ENCODE data around the gene MYL12A. TPM values are rescaled to one million over a fixed set of nuclear protein-coding genes. Genes with fewer than 3 reads are reported as not detected.

The MYL12A gene
- total and polyA plus RNA-seq, 2 of the 13 experiments (the other 11 are each of a cell fraction or from before 2014, with no cell fraction given) = 261 to 277 TPM

- no peak for TF ChIP-seq ZNF598 (CRISPR knock-in tag; IDR thresholded peaks at IDR 0.05; ENCODE audit: borderline replicate concordance)
- no peak; the same call in 1 of the 2 replicates for TF ChIP-seq ZSCAN21 (CRISPR knock-in tag; IDR thresholded peaks at IDR 0.05; ENCODE audit: borderline replicate concordance)
- TF ChIP-seq ZNF33B (CRISPR knock-in tag; IDR thresholded peaks at IDR 0.05) = no peak
- no peak for TF ChIP-seq TRIM22 (IDR thresholded peaks at IDR 0.05)
- TF ChIP-seq NPAS2 (CRISPR knock-in tag; IDR thresholded peaks at IDR 0.05; ENCODE audit: borderline replicate concordance) = no peak
- peak; percentile 63 for TF ChIP-seq ZNF18 (CRISPR knock-in tag; IDR thresholded peaks at IDR 0.05; ENCODE audit: insufficient replicate concordance)
- 0 out of 2 replicates have a peak, but pooled peaks have one; percentile 56 for TF ChIP-seq EED (CRISPR knock-in tag; IDR thresholded peaks at IDR 0.05)
- TF ChIP-seq SAP130 (CRISPR knock-in tag; IDR thresholded peaks at IDR 0.05; ENCODE audit: low read depth) = peak; percentile 92
- no peak; the same call in 1 of the 2 replicates for TF ChIP-seq MIER3 (CRISPR knock-in tag; IDR thresholded peaks at IDR 0.05; ENCODE audit: borderline replicate concordance)
- peak; percentile 88 for TF ChIP-seq KLF12 (CRISPR knock-in tag; IDR thresholded peaks at IDR 0.05; ENCODE audit: borderline replicate concordance)
- TF ChIP-seq ZBTB34 (CRISPR knock-in tag; IDR thresholded peaks at IDR 0.05) = peak; percentile 76
- TF ChIP-seq AHR (CRISPR knock-in tag; IDR thresholded peaks at IDR 0.05) = no peak
- TF ChIP-seq U2AF1 (optimal IDR thresholded peaks at IDR 0.05; ENCODE audit: low read depth, low read length) = peak; percentile 56
- TF ChIP-seq ZNF343 (CRISPR knock-in tag; IDR thresholded peaks at IDR 0.05) = no peak
- TF ChIP-seq PATZ1 (CRISPR knock-in tag; IDR thresholded peaks at IDR 0.05) = no peak; the same call in 1 of the 2 replicates
- no peak for TF ChIP-seq ATRX (CRISPR knock-in tag; IDR thresholded peaks at IDR 0.05; ENCODE audit: borderline replicate concordance)
- TF ChIP-seq ZBTB2 (CRISPR knock-in tag; IDR thresholded peaks at IDR 0.05; ENCODE audit: low read depth) = no peak
- no peak for TF ChIP-seq FOSL1 (CRISPR knock-in tag; IDR thresholded peaks at IDR 0.05; ENCODE audit: borderline replicate concordance)
- TF ChIP-seq ZMAT5 (CRISPR knock-in tag; IDR thresholded peaks at IDR 0.05; ENCODE audit: borderline replicate concordance, low read depth) = no peak
- TF ChIP-seq TBX2 (CRISPR knock-in tag; IDR thresholded peaks at IDR 0.05; ENCODE audit: borderline replicate concordance) = peak; percentile 71
- TF ChIP-seq ZFP62 (CRISPR knock-in tag; IDR thresholded peaks at IDR 0.05) = no peak
Measured at GRCh38 chr18:3247240-3248061, at the start of gene MYL12A (continued).
